Gastrocnemius medialis (tissue), 4 donors: ENCODE results near the gene MGMT.

Experiments used
- CTCF ChIP-seq, 5 experiments: fragments of 450-650 bp in 3 of 5; fragments of 200-600 bp in 2 of 5; sonication (generic) in 2 of 5; IDR thresholded peaks in 4 of 5; conservative IDR thresholded peaks in 1 of 5; 1 replicate in 4 of 5; 2 replicates in 1 of 5; pipeline ENCODE4 v1.5.1; 2016 to 2019; ENCODE audit warnings: antibody characterized with exemption in 5 of 5, mild to moderate bottlenecking in 3 of 5, moderate library complexity in 3 of 5
- POLR2A ChIP-seq, 2 donors: fragments of 450-650 bp; IDR thresholded peaks; one replicate each; pipeline ENCODE4 v1.6.1; 2017; ENCODE audit warnings: antibody characterized with exemption in 2 of 2, mild to moderate bottlenecking in 2 of 2, moderate library complexity in 2 of 2

- TF ChIP-seq CTCF (IDR thresholded peaks at IDR 0.05 in 4 of 5, conservative IDR thresholded peaks at IDR 0.05 in 1 of 5) (no peak), POLR2A (IDR thresholded peaks at IDR 0.05) (no peak)
Observed at GRCh38 chr10:129586898-129587443, 119.9 kb downstream of the MGMT start.
